Raji (cell line): ENCODE results near the gene WDR7.

Source experiments
- POLR2A ChIP-seq: IDR thresholded peaks from 2 replicates; pipeline ENCODE4 v1.6.1; 2011; ENCODE audit warnings: low read depth, low read length, control low read depth; ENCODE audit not compliant: insufficient read depth

WDR7 gene

GRCh38 chr18:56910237-56910636 lies 259.1 kb downstream of the WDR7 start:
- no peak for TF ChIP-seq POLR2A

GRCh38 chr18:56910967-56911366 lies 259.8 kb downstream of the WDR7 start:
- TF ChIP-seq POLR2A: no peak

- no peak for TF ChIP-seq POLR2A
Observed at GRCh38 chr18:56913941-56914340, 262.8 kb downstream of the WDR7 start.

- TF ChIP-seq POLR2A: no peak
Observed at GRCh38 chr18:56919190-56919589, 268.0 kb downstream of the WDR7 start.

GRCh38 chr18:56921896-56922480 lies 270.8 kb downstream of the WDR7 start:
- TF ChIP-seq POLR2A: no peak

GRCh38 chr18:56926734-56927133 lies 275.6 kb downstream of the WDR7 start:
- TF ChIP-seq POLR2A: no peak

GRCh38 chr18:56927786-56928185 lies 276.6 kb downstream of the WDR7 start:
- TF ChIP-seq POLR2A: no peak

- no peak for TF ChIP-seq POLR2A
Observed at GRCh38 chr18:56929886-56930285, 278.7 kb downstream of the WDR7 start.

GRCh38 chr18:56933472-56933871 lies 282.3 kb downstream of the WDR7 start:
- TF ChIP-seq POLR2A: no peak

GRCh38 chr18:56934131-56934530 lies 283.0 kb downstream of the WDR7 start:
- TF ChIP-seq POLR2A: no peak

GRCh38 chr18:56934906-56935305 lies 283.7 kb downstream of the WDR7 start:
- no peak for TF ChIP-seq POLR2A

GRCh38 chr18:56935434-56936040 lies 284.4 kb downstream of the WDR7 start:
- TF ChIP-seq POLR2A: no peak

GRCh38 chr18:56936457-56936856 lies 285.3 kb downstream of the WDR7 start:
- TF ChIP-seq POLR2A: no peak

GRCh38 chr18:56937874-56938430 lies 286.8 kb downstream of the WDR7 start:
- no peak for TF ChIP-seq POLR2A

- no peak for TF ChIP-seq POLR2A
Observed at GRCh38 chr18:56945171-56946083, 294.3 kb downstream of the WDR7 start.

- no peak for TF ChIP-seq POLR2A
Observed at GRCh38 chr18:56947236-56947635, 296.1 kb downstream of the WDR7 start.
